DND-41 (cell line): ENCODE measurements around the gene CCDC157.
A peak's percentile ranks its signal among the peaks of the same experiment; 100 is the strongest.

Source experiments
- ATAC-seq: fragments of 200-7000 bp; cut with Tn5 transposase; 3 replicates; pipeline ENCODE4 v1.9.1; 2021; ENCODE audit warnings: low read depth; ENCODE audit not compliant: insufficient read depth
- DNase-seq: peaks from one replicate; pipeline ENCODE4 v3.0.0-alpha.2; 2020
- H2AFZ ChIP-seq: 2 replicates; pipeline ENCODE4 v1.6.0; 2012; ENCODE audit warnings: low read depth, low read length
- H3K27ac ChIP-seq: 2 replicates; pipeline ENCODE4 v1.5.1; 2012; ENCODE audit warnings: low read length, inconsistent platforms
- H3K27me3 ChIP-seq: fragments of 200-600 bp; sonication (generic); 2 replicates; pipeline ENCODE4 v1.6.0; 2012; ENCODE audit warnings: low read length, mild to moderate bottlenecking, inconsistent platforms; ENCODE audit not compliant: insufficient read depth, poor library complexity
- H3K36me3 ChIP-seq: 2 replicates; pipeline ENCODE4 v1.5.1; 2012; ENCODE audit warnings: low read length, inconsistent platforms; ENCODE audit not compliant: insufficient read depth
- H3K4me1 ChIP-seq: 2 replicates; pipeline ENCODE4 v1.5.1; 2012; ENCODE audit warnings: mild to moderate bottlenecking, low read length; ENCODE audit not compliant: insufficient read depth
- H3K4me2 ChIP-seq: 2 replicates; pipeline ENCODE4 v1.6.0; 2012; ENCODE audit warnings: mild to moderate bottlenecking, moderate library complexity, low read length, inconsistent platforms; ENCODE audit not compliant: insufficient read depth
- H3K4me3 ChIP-seq, 2 experiments: fragments of 200-600 bp in 1 of 2; shearing (Covaris generic) in 1 of 2; 2 replicates each; pipeline ENCODE4 v1.5.1; 2012 to 2016; ENCODE audit warnings: inconsistent platforms in 2 of 2, low read length in 2 of 2, mild to moderate bottlenecking in 2 of 2, low read depth in 1 of 2, moderate library complexity in 1 of 2
- H3K79me2 ChIP-seq: 2 replicates; pipeline ENCODE4 v1.6.0; 2012; ENCODE audit warnings: low read length, inconsistent platforms; ENCODE audit not compliant: insufficient read depth
- H3K9ac ChIP-seq: 2 replicates; pipeline ENCODE4 v1.6.0; 2012; ENCODE audit warnings: low read depth, mild to moderate bottlenecking, inconsistent platforms, low read length, moderate library complexity
- H3K9me3 ChIP-seq: 2 replicates; pipeline ENCODE4 v1.5.1; 2012; ENCODE audit warnings: low read length, moderate library complexity, mild to moderate bottlenecking, inconsistent platforms; ENCODE audit not compliant: insufficient read depth, severe bottlenecking
- H4K20me1 ChIP-seq: 2 replicates; pipeline ENCODE4 v1.6.0; 2012; ENCODE audit warnings: low read length; ENCODE audit not compliant: insufficient read depth
- EZH2 ChIP-seq: IDR thresholded peaks from 3 replicates; pipeline ENCODE4 v1.6.1; 2012; ENCODE audit warnings: borderline replicate concordance, low read depth, mild to moderate bottlenecking, moderate library complexity, low read length, inconsistent platforms; ENCODE audit not compliant: severe bottlenecking
- TF ChIP-seq, protein P1 (sequence below): IDR thresholded peaks from 2 replicates; pipeline ENCODE4 v1.5.1; 2012; ENCODE audit warnings: borderline replicate concordance, low read length, moderate library complexity, mild to moderate bottlenecking; ENCODE audit not compliant: poor library complexity, severe bottlenecking; ENCODE audit errors: extremely low read depth

The CCDC157 gene

DNA sequence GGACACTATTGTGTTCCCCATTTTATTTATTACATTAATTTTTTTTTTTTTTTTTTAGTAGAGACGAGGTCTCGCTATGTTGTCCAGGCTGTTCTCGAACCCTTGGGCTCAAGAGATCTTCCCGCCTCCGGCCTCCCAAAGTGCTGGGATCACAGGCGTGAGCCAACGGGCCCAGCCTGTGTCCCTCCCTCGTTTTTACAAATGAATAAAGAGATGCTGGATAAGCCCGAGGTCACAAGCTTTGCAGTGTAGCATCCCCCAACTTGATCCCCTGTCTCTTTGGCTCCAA, 68.5 kb downstream of the CCDC157 start:
- H2AFZ ChIP-seq: peak overlapping the region; percentile 95
- no peaks in the 10 kb centered on the region for H3K9me3 ChIP-seq
- H3K79me2 ChIP-seq: peaks cover 40% of the 10 kb centered on the region
- peaks cover 19% of the 10 kb centered on the region for H4K20me1 ChIP-seq
- no peaks in the 10 kb centered on the region for H3K27me3 ChIP-seq
- TF ChIP-seq EZH2: no peak
- TF ChIP-seq, protein P1, sequence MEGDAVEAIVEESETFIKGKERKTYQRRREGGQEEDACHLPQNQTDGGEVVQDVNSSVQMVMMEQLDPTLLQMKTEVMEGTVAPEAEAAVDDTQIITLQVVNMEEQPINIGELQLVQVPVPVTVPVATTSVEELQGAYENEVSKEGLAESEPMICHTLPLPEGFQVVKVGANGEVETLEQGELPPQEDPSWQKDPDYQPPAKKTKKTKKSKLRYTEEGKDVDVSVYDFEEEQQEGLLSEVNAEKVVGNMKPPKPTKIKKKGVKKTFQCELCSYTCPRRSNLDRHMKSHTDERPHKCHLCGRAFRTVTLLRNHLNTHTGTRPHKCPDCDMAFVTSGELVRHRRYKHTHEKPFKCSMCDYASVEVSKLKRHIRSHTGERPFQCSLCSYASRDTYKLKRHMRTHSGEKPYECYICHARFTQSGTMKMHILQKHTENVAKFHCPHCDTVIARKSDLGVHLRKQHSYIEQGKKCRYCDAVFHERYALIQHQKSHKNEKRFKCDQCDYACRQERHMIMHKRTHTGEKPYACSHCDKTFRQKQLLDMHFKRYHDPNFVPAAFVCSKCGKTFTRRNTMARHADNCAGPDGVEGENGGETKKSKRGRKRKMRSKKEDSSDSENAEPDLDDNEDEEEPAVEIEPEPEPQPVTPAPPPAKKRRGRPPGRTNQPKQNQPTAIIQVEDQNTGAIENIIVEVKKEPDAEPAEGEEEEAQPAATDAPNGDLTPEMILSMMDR: no peak
- peak overlapping the region; percentile 92 for H3K27ac ChIP-seq
- DNase-seq (no peak), ATAC-seq (no peak)
- peaks cover 55% of the 10 kb centered on the region for H3K36me3 ChIP-seq
- peak overlapping the region; percentile 99 for H3K4me2 ChIP-seq
- H3K9ac ChIP-seq: peak overlapping the region; percentile 94
- peak overlapping the region; percentile 84 to 91 for H3K4me3 ChIP-seq
- H3K4me1 ChIP-seq: peaks cover 59% of the 10 kb centered on the region

DNA sequence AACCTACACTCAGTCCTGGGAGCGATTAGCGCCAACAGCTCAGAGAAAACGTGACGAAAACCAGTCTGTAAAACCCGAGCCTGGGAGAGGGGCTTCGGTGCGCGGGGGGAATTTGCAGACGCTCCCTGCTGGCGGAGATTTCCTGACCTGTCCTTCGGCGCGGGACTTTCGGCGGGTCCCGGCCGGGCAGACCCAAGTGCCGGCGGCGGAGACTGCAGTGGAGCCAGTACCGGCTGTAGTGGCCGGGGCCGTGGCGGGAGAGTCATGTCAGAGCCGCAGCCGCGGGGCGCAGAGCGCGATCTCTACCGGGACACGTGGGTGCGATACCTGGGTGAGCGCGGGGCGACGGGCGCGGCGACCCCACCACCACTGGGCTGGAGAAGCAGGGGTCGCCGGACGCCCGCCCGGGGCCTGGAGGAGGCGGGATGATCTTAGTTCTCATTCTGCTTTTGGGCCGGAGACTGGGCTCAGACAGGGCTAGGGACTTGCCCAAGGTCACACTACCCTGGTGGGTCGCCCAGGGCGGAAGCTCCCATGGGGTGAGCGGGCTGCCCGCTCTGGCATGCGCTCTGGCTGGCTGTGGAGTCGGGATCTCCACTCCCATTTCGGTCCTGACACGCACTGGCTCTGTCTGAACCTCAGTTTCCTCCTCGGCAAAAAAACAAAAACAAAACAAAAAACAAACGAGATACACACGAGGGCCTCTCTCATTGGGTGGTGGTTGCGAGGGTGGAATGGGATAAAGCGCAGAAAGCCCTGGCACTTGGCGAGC, 69.0 kb downstream of the CCDC157 start, which contains the start of gene MTFP1:
Gene MTFP1 (plus strand): TSS at position 153 of the 772 bp plus-strand sequence. CDS start 112 bp downstream, at position 265.
- ATAC-seq (0 out of 3 replicates have a peak, but pooled peaks have one; percentile 6), DNase-seq (peak; percentile 72)
- peak within 1 kb of the TSS; percentile 95 for H2AFZ ChIP-seq
- peaks cover 19% of the 10 kb centered on the region for H4K20me1 ChIP-seq
- H3K4me1 ChIP-seq: peaks cover 59% of the 10 kb centered on the region
- peak within 1 kb of the TSS; percentile 92 for H3K27ac ChIP-seq
- TF ChIP-seq, protein P1: no peak
- no peak for TF ChIP-seq EZH2
- peaks cover 40% of the 10 kb centered on the region for H3K79me2 ChIP-seq
- no peaks in the 10 kb centered on the region for H3K9me3 ChIP-seq
- no peaks in the 10 kb centered on the region for H3K27me3 ChIP-seq
- H3K9ac ChIP-seq: peak within 1 kb of the TSS; percentile 94
- H3K4me3 ChIP-seq: peak within 1 kb of the TSS; percentile 84 to 91
- peaks cover 50% of the 10 kb centered on the region for H3K36me3 ChIP-seq
- peak within 1 kb of the TSS; percentile 99 for H3K4me2 ChIP-seq
